H1 (cell line): ENCODE measurements around the gene ACSM2B.

Experiments
- EZH2 ChIP-seq: fragments of 200-600 bp; sonication (generic); IDR thresholded peaks from 2 replicates; pipeline ENCODE4 v1.7.1; 2012; ENCODE audit warnings: low read depth, mild to moderate bottlenecking, moderate library complexity, low read length, inconsistent platforms; ENCODE audit not compliant: severe bottlenecking
- MAFK ChIP-seq: IDR thresholded peaks from 2 replicates; pipeline ENCODE4 v1.6.1; 2012; ENCODE audit warnings: low read depth, mild to moderate bottlenecking, improper control_type of control experiment, low read length
- POLR2AphosphoS5 ChIP-seq: IDR thresholded peaks from 2 replicates; pipeline ENCODE4 v1.6.1; 2011; ENCODE audit warnings: low read depth, low read length
- SIX5 ChIP-seq: IDR thresholded peaks from 2 replicates; pipeline ENCODE4 v1.6.1; 2011; ENCODE audit warnings: mild to moderate bottlenecking, low read depth, low read length

DNA sequence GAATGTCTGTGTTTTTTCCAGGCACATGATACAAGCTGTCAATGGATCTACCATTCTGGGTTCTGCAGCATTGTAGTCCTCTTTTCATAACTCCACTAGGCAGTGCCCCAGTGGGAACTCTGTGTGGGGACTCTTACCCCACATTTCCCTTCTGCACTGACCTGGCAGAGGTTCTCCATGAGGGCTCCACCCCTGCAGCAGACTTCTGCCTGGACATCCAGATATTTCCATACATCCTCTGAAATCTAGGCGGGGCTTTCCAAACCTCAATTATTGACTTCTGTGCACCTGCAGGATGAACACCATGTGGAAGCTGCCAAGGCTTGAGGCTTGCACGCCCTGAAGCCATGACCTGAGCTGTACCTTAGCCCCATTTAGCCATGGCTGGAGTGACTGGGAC is 68.9 kb downstream of the ACSM2B start:
- TF ChIP-seq MAFK, result no peak
- no peak for TF ChIP-seq SIX5
- no peak for TF ChIP-seq POLR2AphosphoS5
- TF ChIP-seq EZH2, result no peak
